ENCODE measurements around the gene AFF1.

AFF1 gene

GRCh38 chr4:87014284-87014782 lies 79.5 kb downstream of the AFF1 start:
- no peak overlapping the region for H3K4me3 ChIP-seq (ENCODE audit: low read depth, low read length)
- no peak for TF ChIP-seq CTCF (IDR thresholded peaks at IDR 0.05; ENCODE audit: borderline replicate concordance, insufficient read depth, low read depth, low read length)

GRCh38 chr4:87015416-87015815 lies 80.6 kb downstream of the AFF1 start:
- no peak for TF ChIP-seq CTCF (IDR thresholded peaks at IDR 0.05; ENCODE audit: borderline replicate concordance, insufficient read depth, low read depth, low read length)
- no peak overlapping the region for H3K4me3 ChIP-seq (ENCODE audit: low read depth, low read length)

- H3K4me3 ChIP-seq (ENCODE audit: low read depth, low read length) = no peak overlapping the region
Measured at GRCh38 chr4:87017580-87018342, 83.0 kb downstream of the AFF1 start.

GRCh38 chr4:87018753-87019152 lies 83.9 kb downstream of the AFF1 start:
- no peak for TF ChIP-seq CTCF (IDR thresholded peaks at IDR 0.05; ENCODE audit: borderline replicate concordance, insufficient read depth, low read depth, low read length)
- no peak overlapping the region for H3K4me3 ChIP-seq (ENCODE audit: low read depth, low read length)

More at GRCh38 chr4:87017580-87018342, 83.0 kb downstream of the AFF1 start:
- TF ChIP-seq CTCF (IDR thresholded peaks at IDR 0.05; ENCODE audit: borderline replicate concordance, insufficient read depth, low read depth, low read length) = no peak

GRCh38 chr4:87019246-87019791 lies 84.5 kb downstream of the AFF1 start:
- no peak for TF ChIP-seq CTCF (IDR thresholded peaks at IDR 0.05; ENCODE audit: borderline replicate concordance, insufficient read depth, low read depth, low read length)
- H3K4me3 ChIP-seq (ENCODE audit: low read depth, low read length) = no peak overlapping the region

- no peak for TF ChIP-seq CTCF (IDR thresholded peaks at IDR 0.05; ENCODE audit: borderline replicate concordance, insufficient read depth, low read depth, low read length)
- H3K4me3 ChIP-seq (ENCODE audit: low read depth, low read length) = no peak overlapping the region
Measured at GRCh38 chr4:87019898-87020297, 85.1 kb downstream of the AFF1 start.

- no peak for TF ChIP-seq CTCF (IDR thresholded peaks at IDR 0.05; ENCODE audit: borderline replicate concordance, insufficient read depth, low read depth, low read length)
- H3K4me3 ChIP-seq (ENCODE audit: low read depth, low read length) = no peak overlapping the region
Measured at GRCh38 chr4:87024201-87024600, 89.4 kb downstream of the AFF1 start.
